OCI-LY7 (cell line): Measurements from ENCODE around the gene OR5W2. TPM values are rescaled to one million over a fixed set of nuclear protein-coding genes. Genes with fewer than 3 reads are reported as not detected.

Source experiments
- BruUV-seq: library from RNA; stranded (reverse); fragments of 400-500 nt; replicated peaks from 2 replicates; lab custom pipeline; 2021; lab: Mats Ljungman, UMichigan
- CTCF ChIA-PET: fragments of 300-600 bp; sonication (Branson Sonifier 250); formaldehyde crosslinking; loops from one replicate; lab custom pipeline; 2022; ENCODE audit warnings: antibody characterized with exemption; ENCODE audit not compliant: unreplicated experiment; lab: Charles Lee
- POLR2A ChIA-PET: fragments of 300-600 bp; sonication (Branson Sonifier 250); formaldehyde crosslinking; loops from one replicate; lab custom pipeline; 2022; ENCODE audit warnings: antibody characterized with exemption; lab: Charles Lee
- DNase-seq: peaks from one replicate; pipeline ENCODE4 v3.0.0-alpha.2; 2015; ENCODE audit warnings: low spot score
- H2AFZ ChIP-seq: fragments of 200-600 bp; sonication (generic), shearing (Covaris generic); 2 replicates; pipeline ENCODE4 v1.6.1; 2014; ENCODE audit warnings: mild to moderate bottlenecking, antibody characterized with exemption, low read length, moderate library complexity
- H3K27ac ChIP-seq: fragments of 200-600 bp; sonication (generic); 2 replicates; pipeline ENCODE4 v1.5.1; 2014; ENCODE audit warnings: mixed run types, low read depth, mild to moderate bottlenecking, moderate library complexity, low read length, inconsistent platforms; ENCODE audit not compliant: poor library complexity, severe bottlenecking
- H3K36me3 ChIP-seq: fragments of 200-600 bp; sonication (generic); 2 replicates; pipeline ENCODE4 v1.6.1; 2014; ENCODE audit warnings: mild to moderate bottlenecking, antibody characterized with exemption, low read length, moderate library complexity, mixed read lengths; ENCODE audit not compliant: insufficient read depth
- H3K4me1 ChIP-seq: fragments of 200-600 bp; sonication (generic); 2 replicates; pipeline ENCODE4 v1.5.1; 2014; ENCODE audit warnings: mild to moderate bottlenecking, low read length; ENCODE audit not compliant: insufficient read depth, poor library complexity, severe bottlenecking
- H3K4me2 ChIP-seq: fragments of 200-600 bp; sonication (generic); 2 replicates; pipeline ENCODE4 v1.6.1; 2014; ENCODE audit warnings: mild to moderate bottlenecking, low read length
- H3K4me3 ChIP-seq: fragments of 200-600 bp; sonication (generic); 2 replicates; pipeline ENCODE4 v1.5.1; 2014; ENCODE audit warnings: mild to moderate bottlenecking, low read depth, low read length; ENCODE audit not compliant: poor library complexity, severe bottlenecking
- H3K79me2 ChIP-seq: fragments of 200-600 bp; sonication (generic); 2 replicates; pipeline ENCODE4 v1.6.1; 2016; ENCODE audit warnings: low read depth, mild to moderate bottlenecking, low read length, moderate library complexity, mixed read lengths; ENCODE audit not compliant: insufficient read depth
- H3K9me2 ChIP-seq: fragments of 200-600 bp; sonication (generic); 2 replicates; pipeline ENCODE4 v1.6.1; 2016; ENCODE audit warnings: mild to moderate bottlenecking, low read length, mixed read lengths; ENCODE audit not compliant: insufficient read depth
- H3K9me3 ChIP-seq: fragments of 200-600 bp; sonication (generic); 2 replicates; pipeline ENCODE4 v1.6.1; 2014; ENCODE audit warnings: mild to moderate bottlenecking, mixed run types, low read length, mixed read lengths
- H4K20me1 ChIP-seq: fragments of 200-600 bp; sonication (generic); 2 replicates; pipeline ENCODE4 v1.6.1; 2014; ENCODE audit warnings: mild to moderate bottlenecking, antibody characterized with exemption, low read length, moderate library complexity, mixed read lengths; ENCODE audit not compliant: insufficient read depth
- CTCF ChIP-seq: fragments of 200-600 bp; sonication (generic); conservative IDR thresholded peaks from 2 replicates; pipeline ENCODE4 v1.5.1; 2014; ENCODE audit warnings: mild to moderate bottlenecking, antibody characterized with exemption, low read length, moderate library complexity, mixed read lengths
- EZH2phosphoT487 ChIP-seq: fragments of 200-600 bp; sonication (generic); IDR thresholded peaks from 2 replicates; pipeline ENCODE4 v1.6.1; 2018; ENCODE audit warnings: low read depth, borderline replicate concordance, mild to moderate bottlenecking, mixed run types, antibody characterized with exemption, low read length, moderate library complexity, mixed read lengths
- intact Hi-C: fragments of 100-400 bp; cut with micrococcal nuclease; formaldehyde crosslinking; loops from one replicate; pipeline ENCODE4 v1.10.0; 2022; ENCODE audit not compliant: unreplicated experiment
- total RNA-seq, 2 experiments: library from RNA; depleted of rRNA in 1 of 2; stranded (reverse); fragments of >200 nt in 1 of 2; shearing (Covaris generic) in 1 of 2; gene quantifications; 2 replicates each; pipeline ENCODE4 v1.2.3, GENCODE V29; 2014 to 2022

OR5W2 gene
- total RNA-seq, 2 experiments from 2014 or later: not detected

- no peak overlapping the region for H3K27ac ChIP-seq
- H3K9me2 ChIP-seq: no peaks in the 10 kb centered on the region
- TF ChIP-seq CTCF (peak; percentile 83), EZH2phosphoT487 (no peak)
- POLR2A ChIA-PET: no interaction called here
- H3K9me3 ChIP-seq: no peaks in the 10 kb centered on the region
- no TSS peak for BruUV-seq
- CTCF ChIA-PET: no interaction called here
- intact Hi-C loops: loop anchor here (5.0 to 10.0 kb wide), 2 partner anchors 839 to 1302 kb away; no protein-coding TSS in a partner anchor
- no peaks in the 10 kb centered on the region for H3K36me3 ChIP-seq
- H2AFZ ChIP-seq: no peak overlapping the region
- no peak overlapping the region for H3K4me3 ChIP-seq
- no peaks in the 10 kb centered on the region for H3K79me2 ChIP-seq
- no peaks in the 10 kb centered on the region for H3K4me1 ChIP-seq
- no peak overlapping the region for H3K4me2 ChIP-seq
- peak; percentile 32 for DNase-seq
- H4K20me1 ChIP-seq: no peaks in the 10 kb centered on the region
These were observed 28.5 kb upstream of the OR5W2 start for GRCh38 chr11:55942785-55943392.

- H4K20me1 ChIP-seq: no peaks in the 10 kb centered on the region
- no peaks in the 10 kb centered on the region for H3K9me3 ChIP-seq
- ChIA-PET CTCF (no interaction called here), POLR2A (no interaction called here)
- no peaks in the 10 kb centered on the region for H3K9me2 ChIP-seq
- no peaks in the 10 kb centered on the region for H3K36me3 ChIP-seq
- intact Hi-C loops: no loop called here
- no TSS peak for BruUV-seq
- no peak within 1 kb of the TSS for H3K4me3 ChIP-seq
- no peaks in the 10 kb centered on the region for H3K79me2 ChIP-seq
- H3K4me2 ChIP-seq: no peak within 1 kb of the TSS
- no peak within 1 kb of the TSS for H2AFZ ChIP-seq
- no peaks in the 10 kb centered on the region for H3K4me1 ChIP-seq
- no peak for DNase-seq
- H3K27ac ChIP-seq: no peak within 1 kb of the TSS
- TF ChIP-seq CTCF (no peak), EZH2phosphoT487 (no peak)
These were observed 21.9 kb upstream of the OR5W2 start, which contains the start of gene OR5I1 for GRCh38 chr11:55936300-55936699. Gene OR5I1 (minus strand): TSS chr11:55936400. CDS start chr11:55936400, 0 bp downstream.

GRCh38 chr11:55920537-55920936, 6.2 kb upstream of the OR5W2 start:
- intact Hi-C loops: no loop called here
- H3K9me3 ChIP-seq: no peaks in the 10 kb centered on the region
- ChIA-PET POLR2A (no interaction called here), CTCF (no interaction called here)
- H3K36me3 ChIP-seq: no peaks in the 10 kb centered on the region
- no peak for DNase-seq
- no peaks in the 10 kb centered on the region for H3K79me2 ChIP-seq
- no TSS peak for BruUV-seq
- no peak overlapping the region for H3K4me2 ChIP-seq
- H3K4me1 ChIP-seq: no peaks in the 10 kb centered on the region
- H3K27ac ChIP-seq: no peak overlapping the region
- TF ChIP-seq EZH2phosphoT487 (no peak), CTCF (no peak)
- H2AFZ ChIP-seq: no peak overlapping the region
- H3K9me2 ChIP-seq: no peaks in the 10 kb centered on the region
- H4K20me1 ChIP-seq: no peaks in the 10 kb centered on the region
- no peak overlapping the region for H3K4me3 ChIP-seq
